ENCODE measurements around the gene LSAMP.

- TF ChIP-seq CTCF (IDR thresholded peaks at IDR 0.05), result no peak
- no peak for TF ChIP-seq POLR2A (IDR thresholded peaks at IDR 0.05)
These were observed 126.9 kb downstream of the LSAMP start for GRCh38 chr3:116318370-116318769.
